Osteoblast (primary cell): ENCODE measurements around the gene CSPG4. TPM values are rescaled to one million over a fixed set of nuclear protein-coding genes. Genes with fewer than 3 reads are reported as not detected.
"Not testable (repeated sequence)": the region's sequence is repeated elsewhere in the genome, so short reads cannot be mapped to it uniquely, and the experiment has no call there.

Experiments used
- DNase-seq: peaks from one replicate; pipeline ENCODE4 v3.0.0; 2011; ENCODE audit warnings: low spot score, mixed read lengths; ENCODE audit not compliant: insufficient read length; ENCODE audit errors: missing footprints
- H2AFZ ChIP-seq: 2 replicates; pipeline ENCODE4 v1.6.0; 2011; ENCODE audit warnings: mild to moderate bottlenecking, low read length
- H3K27ac ChIP-seq: 2 replicates; pipeline ENCODE4 v1.5.1; 2011; ENCODE audit warnings: mild to moderate bottlenecking, low read depth, low read length, moderate library complexity
- H3K27me3 ChIP-seq: 2 replicates; pipeline ENCODE4 v1.6.0; 2012; ENCODE audit warnings: mild to moderate bottlenecking, control low read depth, inconsistent platforms, low read length, moderate library complexity; ENCODE audit not compliant: insufficient read depth
- H3K36me3 ChIP-seq: 2 replicates; pipeline ENCODE4 v1.5.1; 2011; ENCODE audit warnings: mild to moderate bottlenecking, low read length, control low read depth, moderate library complexity; ENCODE audit not compliant: insufficient read depth
- H3K4me1 ChIP-seq: 2 replicates; pipeline ENCODE4 v1.5.1; 2011; ENCODE audit warnings: mild to moderate bottlenecking, low read length, control low read depth, moderate library complexity; ENCODE audit not compliant: insufficient read depth
- H3K4me2 ChIP-seq: 2 replicates; pipeline ENCODE4 v1.6.0; 2011; ENCODE audit warnings: mild to moderate bottlenecking, low read length; ENCODE audit not compliant: insufficient read depth
- H3K4me3 ChIP-seq: fragments of 200-600 bp; sonication (generic); 3 replicates; pipeline ENCODE4 v1.5.1; 2012; ENCODE audit warnings: mild to moderate bottlenecking, low read length, inconsistent platforms; ENCODE audit not compliant: insufficient read depth
- H3K79me2 ChIP-seq: 2 replicates; pipeline ENCODE4 v1.6.0; 2012; ENCODE audit warnings: mild to moderate bottlenecking, low read length, control low read depth, inconsistent platforms; ENCODE audit not compliant: insufficient read depth
- H3K9me3 ChIP-seq: 2 replicates; pipeline ENCODE4 v1.5.1; 2011; ENCODE audit warnings: low read depth, low read length, control low read depth
- H4K20me1 ChIP-seq: 2 replicates; pipeline ENCODE4 v1.6.0; 2012; ENCODE audit warnings: mild to moderate bottlenecking, low read length, control low read depth; ENCODE audit not compliant: insufficient read depth
- total RNA-seq: library from RNA; depleted of rRNA; stranded (reverse); fragments of >200 nt; gene quantifications from 2 replicates; pipeline ENCODE4 v1.2.3, GENCODE V29; 2012
- TF ChIP-seq, protein P1 (sequence below): IDR thresholded peaks from 2 replicates; pipeline ENCODE4 v1.5.1; 2011; ENCODE audit warnings: mild to moderate bottlenecking, low read depth, low read length, moderate library complexity; ENCODE audit errors: extremely low read depth

The CSPG4 gene
- total RNA-seq, 1 donor: 20.3 TPM

DNA sequence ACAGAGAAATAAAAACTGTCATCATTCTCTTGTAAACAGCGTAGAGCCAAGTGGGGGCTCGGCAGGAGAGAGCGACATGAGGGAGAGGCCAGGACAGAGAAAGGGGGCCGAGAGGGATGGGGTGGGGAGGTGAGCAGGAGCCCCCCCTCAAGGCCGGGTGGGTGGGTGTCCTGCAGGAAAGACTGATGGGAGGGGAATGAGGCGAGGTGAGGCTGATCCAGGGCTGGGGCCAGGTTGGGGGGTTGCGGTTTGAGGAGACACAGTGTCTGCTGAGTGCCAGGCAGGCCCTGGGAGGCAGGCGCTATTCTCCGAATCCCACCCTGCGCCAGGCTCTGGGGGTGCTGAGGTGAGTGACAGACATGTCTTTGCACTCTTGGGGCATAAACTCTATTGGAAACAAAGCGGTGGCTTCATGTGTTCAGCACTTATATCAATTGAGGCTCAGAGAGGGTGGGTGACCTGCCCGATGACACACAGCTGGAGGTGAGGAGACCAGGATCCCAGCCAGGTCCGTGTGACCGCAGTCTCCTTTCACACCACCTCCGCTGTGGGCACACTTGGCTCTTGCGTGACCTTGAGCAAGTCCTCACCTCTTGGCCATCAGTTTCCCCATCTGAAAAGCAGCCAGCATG is 19.6 kb upstream of the CSPG4 start:
- Histone ChIP-seq H3K9me3 (no peaks in the 10 kb centered on the region), H3K27ac (no peak overlapping the region), H2AFZ (peak overlapping the region; percentile 60), H3K79me2 (no peaks in the 10 kb centered on the region), H3K27me3 (no peaks in the 10 kb centered on the region), H3K4me2 (peak overlapping the region; percentile 57), H3K36me3 (no peaks in the 10 kb centered on the region), H3K4me3 (no peak overlapping the region), H3K4me1 (peaks cover 10% of the 10 kb centered on the region), H4K20me1 (no peaks in the 10 kb centered on the region)
- TF ChIP-seq, protein P1, sequence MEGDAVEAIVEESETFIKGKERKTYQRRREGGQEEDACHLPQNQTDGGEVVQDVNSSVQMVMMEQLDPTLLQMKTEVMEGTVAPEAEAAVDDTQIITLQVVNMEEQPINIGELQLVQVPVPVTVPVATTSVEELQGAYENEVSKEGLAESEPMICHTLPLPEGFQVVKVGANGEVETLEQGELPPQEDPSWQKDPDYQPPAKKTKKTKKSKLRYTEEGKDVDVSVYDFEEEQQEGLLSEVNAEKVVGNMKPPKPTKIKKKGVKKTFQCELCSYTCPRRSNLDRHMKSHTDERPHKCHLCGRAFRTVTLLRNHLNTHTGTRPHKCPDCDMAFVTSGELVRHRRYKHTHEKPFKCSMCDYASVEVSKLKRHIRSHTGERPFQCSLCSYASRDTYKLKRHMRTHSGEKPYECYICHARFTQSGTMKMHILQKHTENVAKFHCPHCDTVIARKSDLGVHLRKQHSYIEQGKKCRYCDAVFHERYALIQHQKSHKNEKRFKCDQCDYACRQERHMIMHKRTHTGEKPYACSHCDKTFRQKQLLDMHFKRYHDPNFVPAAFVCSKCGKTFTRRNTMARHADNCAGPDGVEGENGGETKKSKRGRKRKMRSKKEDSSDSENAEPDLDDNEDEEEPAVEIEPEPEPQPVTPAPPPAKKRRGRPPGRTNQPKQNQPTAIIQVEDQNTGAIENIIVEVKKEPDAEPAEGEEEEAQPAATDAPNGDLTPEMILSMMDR: no peak
- DNase-seq: peak; percentile 49

DNA sequence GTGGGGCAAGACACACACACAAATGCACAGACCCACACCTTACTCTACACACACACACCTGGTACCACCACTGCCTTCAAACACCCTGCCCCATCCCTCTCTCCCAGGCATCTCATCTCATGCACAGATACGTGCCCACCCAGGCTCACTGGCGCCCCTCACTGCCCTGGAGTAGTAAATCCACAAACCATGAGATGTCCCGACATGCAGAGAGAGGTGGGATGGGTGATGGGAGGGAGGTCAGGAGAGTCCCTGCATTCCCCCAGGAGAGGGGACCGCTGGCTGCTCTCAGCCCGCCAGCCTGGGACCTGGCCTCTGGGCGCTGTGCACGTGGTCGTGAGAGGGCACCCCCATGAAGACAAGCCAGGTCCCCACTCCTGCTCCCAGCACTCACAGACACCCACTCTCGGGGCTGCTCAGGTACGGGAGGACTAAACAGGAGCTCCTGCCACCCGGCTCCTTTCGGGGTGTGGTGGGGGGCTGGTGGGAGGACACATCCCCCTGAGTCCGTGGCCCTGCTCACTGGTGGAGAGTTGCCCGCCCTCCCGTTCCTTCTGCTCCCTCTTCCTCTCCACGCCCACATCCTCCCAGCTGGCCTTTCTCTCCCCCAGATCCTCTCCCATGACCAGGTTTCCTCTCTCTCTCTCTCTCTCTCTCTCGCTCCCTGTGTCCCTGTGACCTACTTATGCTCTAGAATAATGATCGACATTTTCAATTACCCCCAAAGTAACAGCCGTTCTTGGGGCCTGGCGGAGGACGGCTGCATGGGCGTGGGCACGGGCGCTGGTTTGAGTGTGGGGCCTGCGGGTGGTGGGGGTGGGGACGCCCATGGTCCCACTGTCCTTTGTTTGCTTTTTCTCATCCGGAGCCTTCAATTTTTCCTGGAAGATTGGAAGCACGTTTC is 18.9 kb upstream of the CSPG4 start:
- peak; percentile 71 for DNase-seq
- peak overlapping the region; percentile 22 for H3K4me3 ChIP-seq
- peaks cover 10% of the 10 kb centered on the region for H3K4me1 ChIP-seq
- peak overlapping the region; percentile 57 for H3K4me2 ChIP-seq
- H3K27me3 ChIP-seq: no peaks in the 10 kb centered on the region
- no peak overlapping the region for H3K27ac ChIP-seq
- H2AFZ ChIP-seq: peak overlapping the region; percentile 56
- TF ChIP-seq, protein P1: no peak
- no peaks in the 10 kb centered on the region for H3K79me2 ChIP-seq
- H3K36me3 ChIP-seq: no peaks in the 10 kb centered on the region
- H4K20me1 ChIP-seq: no peaks in the 10 kb centered on the region
- no peaks in the 10 kb centered on the region for H3K9me3 ChIP-seq

DNA sequence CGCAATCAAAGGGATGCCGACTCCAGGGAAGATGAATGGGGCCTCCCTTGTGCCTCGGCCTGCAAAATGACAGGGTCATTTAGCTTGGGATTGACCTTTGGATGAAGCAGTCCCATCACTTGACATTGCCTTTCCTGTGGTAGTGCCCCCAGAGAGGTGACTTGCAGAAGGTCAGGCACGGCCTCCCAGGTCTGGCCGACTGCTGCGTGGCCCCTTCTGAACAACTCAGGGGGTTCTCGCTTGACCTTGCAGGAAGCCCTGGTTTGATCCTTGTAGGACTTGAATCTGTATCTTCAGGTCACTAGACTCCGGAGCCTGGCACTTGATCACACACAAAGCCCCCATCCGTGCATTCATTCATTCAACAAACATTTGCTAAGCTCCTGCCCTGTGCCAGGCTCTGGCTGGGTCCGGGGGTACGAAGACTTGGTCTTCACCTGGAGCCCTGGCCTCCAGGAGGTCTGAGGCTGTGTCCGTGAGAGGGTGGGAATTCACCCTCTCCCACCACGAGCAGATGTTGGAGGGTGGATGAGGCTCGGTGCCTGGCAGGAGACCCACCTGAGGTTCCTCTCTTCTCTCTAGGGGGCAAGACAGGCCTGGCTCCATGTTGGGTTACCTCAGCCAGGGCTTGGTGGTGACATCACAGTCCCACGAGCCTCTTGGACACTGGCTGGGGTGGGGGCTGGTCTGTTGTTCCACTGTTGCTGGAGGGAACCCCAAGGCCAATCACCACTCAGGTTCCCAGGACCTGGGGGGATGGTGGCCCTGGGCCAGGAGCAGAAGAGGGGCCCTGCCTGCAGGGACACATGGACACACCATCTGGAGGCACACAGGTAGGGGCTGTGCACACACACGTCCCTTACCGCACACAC is 18.0 kb upstream of the CSPG4 start:
- H3K4me2 ChIP-seq, H3K9me3 ChIP-seq, H3K4me3 ChIP-seq, H3K4me1 ChIP-seq, H3K79me2 ChIP-seq, H2AFZ ChIP-seq, H3K27me3 ChIP-seq, H3K27ac ChIP-seq, H3K36me3 ChIP-seq, H4K20me1 ChIP-seq: not testable (repeated sequence)
- DNase-seq: peak; percentile 15

DNA sequence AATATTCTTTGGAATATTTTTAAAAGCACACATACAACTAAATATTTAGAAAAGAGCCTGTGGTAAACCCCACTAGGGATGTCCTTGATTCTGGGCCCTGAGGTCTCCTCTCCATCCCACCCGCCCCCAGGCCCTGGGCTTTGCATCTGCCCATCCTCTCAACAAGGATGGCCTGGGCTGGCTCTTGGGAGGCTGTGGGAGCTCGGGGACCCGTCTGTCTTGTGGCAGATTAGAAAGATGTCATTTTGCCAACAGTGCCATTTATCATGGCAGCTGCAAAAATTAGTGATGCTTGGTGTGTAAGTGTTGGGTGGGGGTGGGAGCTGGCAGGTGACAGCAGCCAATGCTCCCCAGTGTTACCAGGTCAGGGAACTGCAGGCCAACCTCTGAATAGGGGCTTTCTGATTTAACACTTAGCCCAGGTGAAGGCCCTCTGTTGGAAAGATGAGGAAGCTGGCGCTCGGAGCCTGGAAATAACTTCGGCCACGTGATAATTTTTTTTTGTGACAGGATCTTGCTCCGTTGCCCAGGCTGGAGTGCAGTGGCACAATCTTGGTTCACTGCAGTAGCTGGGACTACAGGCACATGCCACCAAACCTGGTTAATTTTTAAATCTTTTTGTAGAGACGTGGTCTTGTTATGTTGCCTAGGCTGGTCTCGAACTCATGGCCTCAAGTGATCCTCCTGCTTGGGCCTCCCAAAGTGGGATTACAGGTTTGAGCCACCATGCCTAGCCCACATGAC is 16.9 kb upstream of the CSPG4 start:
- TF ChIP-seq, protein P1: no peak
- H3K79me2 ChIP-seq: no peaks in the 10 kb centered on the region
- peaks cover 7% of the 10 kb centered on the region for H3K4me1 ChIP-seq
- no peak overlapping the region for H2AFZ ChIP-seq
- no peak overlapping the region for H3K4me3 ChIP-seq
- no peak overlapping the region for H3K4me2 ChIP-seq
- no peaks in the 10 kb centered on the region for H3K36me3 ChIP-seq
- H3K27ac ChIP-seq: no peak overlapping the region
- no peaks in the 10 kb centered on the region for H4K20me1 ChIP-seq
- peak; percentile 54 for DNase-seq
- H3K27me3 ChIP-seq: no peaks in the 10 kb centered on the region
- no peaks in the 10 kb centered on the region for H3K9me3 ChIP-seq
